Cardiac septum (tissue), 1 donor: ENCODE data around the gene TOR2A. TPM values are rescaled to one million over a fixed set of nuclear protein-coding genes. Genes with fewer than 3 reads are reported as not detected.
"Not testable (repeated sequence)": the region's sequence is repeated elsewhere in the genome, so short reads cannot be mapped to it uniquely, and the experiment has no call there.

Experiments
- DNase-seq: peaks from one replicate; pipeline ENCODE4 v3.0.0-alpha.2; 2020; ENCODE audit warnings: low spot score
- intact Hi-C: fragments of 100-400 bp; cut with DNase I; formaldehyde crosslinking; loops from one replicate; pipeline ENCODE4 v1.14.0; 2022
- long read RNA-seq: library from polyadenylated mRNA; unstranded; transcript quantifications from one replicate; pipeline ENCODE4 v2.0.0, GENCODE V29; 2021
- total RNA-seq: library from RNA; stranded (reverse); fragmentation: NEBNext Ultra II Directional; extraction: Animal tissue kit (Norgen Biotek cat#: 25700); gene quantifications from one replicate; pipeline ENCODE4 v1.2.1, GENCODE V29; 2021
- donor health status: DM: no; HTN: no; CAD: no.

Gene TOR2A
- 4.4 TPM for total RNA-seq
- long read RNA-seq, partial matches to known transcripts, result 0 of 4 reads
- long read RNA-seq, other reads (novel, unspliced or antisense), result 2 of 4 reads

DNA sequence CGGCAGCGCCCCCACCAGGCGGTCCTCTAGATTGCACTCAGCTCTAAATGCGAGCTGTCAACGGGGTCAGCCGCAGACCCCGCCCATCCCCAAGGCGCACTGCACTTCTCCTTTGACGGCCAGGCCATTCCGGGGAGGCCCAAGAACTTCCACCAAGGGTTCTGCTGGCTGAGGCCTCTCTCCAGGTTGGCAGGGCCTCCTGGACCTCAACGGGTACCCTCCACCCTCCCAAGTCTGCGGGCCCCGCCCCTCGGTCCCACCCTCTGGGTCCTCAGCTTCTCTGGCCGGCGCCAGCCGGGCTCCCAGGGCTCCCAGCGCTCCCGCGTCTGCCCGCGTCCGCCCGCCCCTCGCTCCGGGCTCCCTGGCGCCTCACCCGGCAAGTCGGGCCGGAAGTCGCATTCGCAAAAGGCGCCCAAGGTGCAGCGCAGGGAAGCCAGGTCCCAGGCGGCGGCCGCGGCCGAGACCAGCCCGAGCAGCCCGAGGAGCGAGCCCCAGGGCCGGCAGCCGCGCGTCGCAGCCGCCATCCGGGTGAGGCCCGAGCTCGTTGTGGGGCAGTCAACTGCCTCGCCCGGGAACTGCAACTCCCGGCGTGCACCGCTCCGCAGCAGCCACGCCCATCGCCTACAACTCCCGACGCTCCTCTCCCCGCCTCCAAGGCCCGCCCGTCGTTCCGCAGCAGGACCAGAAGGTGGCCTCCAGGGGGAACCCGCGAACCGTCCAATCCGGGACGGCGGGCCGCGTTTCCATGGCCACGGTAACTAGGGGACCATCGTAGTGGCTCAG lies at the start of gene TOR2A:
TOR2A (minus strand) TSS at position 548 of the 783 bp plus-strand sequence; CDS start at position 524, 24 bp downstream.
- intact Hi-C loops, result loop anchor here (1.0 to 5.0 kb wide), 5 partner anchors 50 to 184 kb away; partner anchors contain the start of gene STXBP1
- peak; percentile 98 for DNase-seq

DNA sequence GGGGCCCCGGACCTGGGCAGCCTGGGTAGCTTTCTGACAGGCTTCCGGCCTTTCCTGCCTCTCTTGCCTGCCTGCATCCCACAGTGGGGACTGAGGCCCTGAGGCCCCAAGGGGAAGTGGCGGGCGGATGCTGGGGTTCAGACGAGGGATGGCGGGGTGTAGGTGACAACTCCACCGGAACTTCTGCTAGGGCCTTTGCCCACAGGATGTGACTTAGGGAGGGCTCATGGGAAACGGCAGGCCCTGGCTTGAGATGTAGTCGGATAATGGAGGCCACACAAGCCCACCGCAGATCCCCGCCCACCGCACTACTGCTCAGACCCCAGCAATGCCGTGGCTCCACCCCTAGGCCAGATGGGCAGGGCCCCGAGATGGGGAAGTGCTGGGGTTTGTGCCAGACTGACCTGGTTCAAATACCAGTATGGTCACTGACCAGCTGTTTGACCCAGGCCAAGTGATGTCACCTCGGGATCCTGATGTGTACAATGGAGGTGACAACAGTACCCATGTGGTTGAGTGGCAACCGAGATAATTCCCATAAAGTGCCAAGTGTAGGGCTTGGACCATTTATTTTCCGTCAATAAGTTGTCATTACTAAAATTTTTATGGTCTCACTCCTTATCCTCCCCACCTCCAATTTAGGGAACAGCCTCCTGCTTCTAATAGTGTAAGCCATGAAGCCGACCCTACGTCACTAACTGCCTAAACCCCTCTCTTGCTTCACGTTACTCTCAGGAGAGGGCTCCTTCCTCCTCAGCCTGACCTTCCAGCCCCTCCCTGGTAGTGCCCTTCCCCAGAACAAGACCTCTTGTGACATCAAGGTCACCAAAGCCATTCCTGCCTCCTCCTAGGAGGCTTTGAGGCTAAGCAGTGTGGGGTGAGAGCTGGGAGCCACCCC lies 48.3 kb upstream of the TOR2A start:
- DNase-seq, result peak; percentile 89
- intact Hi-C loops, result loop anchor here (1.0 kb wide), 1 partner anchor 193 kb away; no protein-coding TSS in a partner anchor

DNA sequence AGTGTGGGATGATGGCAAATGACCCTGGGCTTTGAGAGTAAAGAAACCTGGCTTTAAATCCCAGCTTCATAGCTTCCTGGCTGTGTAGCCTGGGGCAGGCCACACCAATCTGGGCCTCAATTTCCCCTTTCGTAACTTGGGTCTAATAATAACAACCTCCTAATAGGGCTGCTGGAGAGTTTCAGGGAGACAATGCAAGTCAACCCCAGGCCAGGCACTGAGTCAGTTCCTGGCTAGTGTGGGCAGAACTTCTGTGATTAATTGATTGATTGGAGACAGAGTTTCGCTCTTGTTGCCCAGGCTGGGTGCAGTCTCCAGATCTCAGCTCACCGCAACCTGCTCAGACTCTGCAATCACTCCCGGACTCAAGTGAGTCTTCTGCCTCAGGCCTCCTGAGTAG lies 46.7 kb upstream of the TOR2A start:
- intact Hi-C loops, result no loop called here
- no peak for DNase-seq

DNA sequence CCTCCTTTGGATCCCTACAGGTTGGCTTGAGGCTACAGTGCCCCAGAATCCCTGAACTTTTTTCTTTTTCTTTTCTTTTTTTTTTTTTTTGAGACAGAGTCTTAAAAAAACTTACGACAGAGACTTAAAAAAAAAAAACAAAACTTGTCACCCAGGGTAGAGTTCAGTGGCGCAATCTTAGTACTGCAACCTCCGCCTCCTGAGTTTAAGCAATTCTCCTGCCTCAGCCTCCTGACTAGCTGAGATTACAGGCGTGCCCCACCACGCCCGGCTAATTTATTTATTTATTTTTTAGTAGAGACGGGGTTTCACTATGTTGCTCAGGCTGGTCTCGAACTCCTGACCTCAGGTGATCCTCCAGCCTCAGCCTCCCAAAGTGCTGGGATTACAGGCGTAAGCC lies 45.8 kb upstream of the TOR2A start:
- DNase-seq, intact Hi-C loops: not testable (repeated sequence)

DNA sequence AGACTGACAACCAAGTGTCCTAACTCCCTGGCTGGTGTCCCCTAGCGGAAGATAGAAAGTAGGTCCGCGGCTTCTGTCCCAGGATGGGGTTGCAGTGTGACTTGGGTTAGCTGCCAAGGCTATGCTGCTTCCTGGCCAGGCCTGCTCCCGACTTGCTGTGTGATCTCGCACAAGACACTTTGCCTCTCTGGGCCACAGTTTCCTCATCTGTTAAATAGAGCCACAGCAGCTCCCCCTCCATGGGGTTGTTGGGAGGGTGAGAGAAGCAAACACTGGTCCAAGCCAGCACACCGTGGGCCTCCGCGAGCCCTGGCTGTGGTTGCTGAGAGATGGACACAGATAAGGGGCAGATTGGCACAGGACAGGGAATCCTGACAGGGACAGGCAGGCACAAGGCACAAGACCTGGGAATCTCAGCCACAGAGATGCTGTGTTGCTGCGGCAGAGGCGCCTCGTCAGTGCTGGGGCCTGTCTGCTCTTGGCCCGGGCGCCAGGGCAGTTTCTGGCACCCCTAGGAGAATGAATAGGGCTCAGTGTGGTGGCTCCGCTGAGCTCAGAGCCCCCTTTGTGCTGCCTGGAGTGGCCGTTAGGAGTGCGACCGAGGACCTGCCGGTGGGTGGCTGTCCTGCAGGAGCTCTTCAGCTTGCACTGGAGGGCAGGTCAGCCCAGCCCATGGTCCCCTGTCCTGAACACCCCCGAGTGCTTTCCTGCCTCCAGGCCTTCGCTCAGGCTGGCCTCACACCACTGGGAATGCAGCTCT lies 45.2 kb upstream of the TOR2A start:
- DNase-seq, result no peak
- intact Hi-C loops, result no loop called here

DNA sequence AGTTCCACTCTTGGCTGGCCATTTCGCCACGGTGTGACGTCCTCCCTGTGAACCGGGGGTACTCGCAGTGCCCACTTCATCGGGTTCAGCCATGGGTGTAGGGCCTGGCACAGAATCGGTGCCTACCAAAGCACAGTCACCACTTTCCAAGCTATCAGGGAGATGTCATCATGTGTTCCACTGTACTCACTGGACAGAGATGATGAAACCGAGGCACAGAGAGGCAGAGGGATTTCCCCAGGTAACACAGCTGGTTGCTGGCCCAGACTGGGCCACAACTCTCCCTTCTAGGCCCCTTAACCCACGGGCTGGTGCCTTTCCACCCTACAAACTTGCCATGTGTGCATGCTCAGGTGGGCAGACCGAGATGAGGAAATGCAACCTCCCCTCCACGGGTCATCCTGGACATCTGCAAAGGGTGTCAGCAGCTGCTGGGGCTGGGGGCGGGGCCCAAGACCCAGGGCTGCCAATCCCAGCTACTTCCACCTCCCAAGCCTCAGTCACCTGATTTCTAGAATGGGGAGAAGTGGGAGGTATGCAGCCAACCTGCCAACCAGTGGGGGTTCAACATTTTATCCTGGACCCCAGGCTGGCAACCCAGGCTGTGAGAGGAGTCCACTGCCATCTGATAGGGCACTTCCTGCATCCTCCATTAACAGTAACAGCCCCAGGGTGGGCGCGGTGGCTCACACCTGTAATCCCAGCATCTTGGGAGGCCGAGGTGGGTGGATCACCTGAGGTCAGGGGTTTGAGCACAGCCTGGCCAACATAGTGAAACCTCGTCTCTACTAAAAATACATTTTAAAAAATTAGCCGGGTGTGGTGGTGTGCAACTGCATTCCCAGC lies 44.3 kb upstream of the TOR2A start:
- intact Hi-C loops, result no loop called here
- no peak for DNase-seq

DNA sequence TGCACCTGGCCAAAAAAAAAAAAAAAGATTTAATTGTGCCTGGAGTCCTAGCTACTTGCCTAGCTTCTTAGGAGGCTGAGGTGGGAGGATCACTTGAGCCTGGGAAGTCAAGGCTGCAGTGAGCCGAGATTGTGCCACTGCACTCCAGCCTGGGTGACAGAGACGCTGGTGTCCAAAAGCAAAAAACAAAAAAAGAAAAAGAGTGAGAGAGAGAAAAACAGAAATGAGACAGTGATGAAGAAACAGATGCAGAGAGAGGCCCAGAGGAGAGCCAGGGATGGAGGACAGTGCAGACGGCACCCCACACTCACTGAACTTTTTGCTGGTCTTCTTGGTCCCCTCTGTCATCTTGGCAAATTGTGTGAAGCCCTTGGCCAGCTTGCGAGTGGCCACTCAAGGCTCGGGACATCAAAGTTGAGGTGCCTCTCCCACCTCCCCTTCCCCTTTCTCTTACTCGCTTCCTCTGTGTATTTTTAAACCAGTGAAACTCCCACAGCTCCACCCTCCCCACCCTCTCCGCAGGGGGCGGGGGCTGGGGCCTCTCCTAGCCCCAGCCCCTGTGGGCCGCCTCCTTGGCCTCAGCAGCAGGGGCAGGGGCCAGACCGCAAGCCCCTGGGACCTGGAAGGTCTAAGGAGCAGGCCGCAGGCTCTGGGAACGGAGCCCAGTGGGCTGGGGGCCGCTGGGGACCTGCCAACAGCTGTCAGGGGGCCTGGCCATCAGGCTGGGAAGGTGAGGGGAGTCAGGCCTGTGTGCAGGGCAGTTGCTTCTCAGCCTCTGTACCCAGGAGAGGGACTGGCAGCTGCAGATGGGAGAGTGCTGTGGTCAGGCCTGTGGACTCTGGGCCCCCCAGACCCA lies 43.4 kb upstream of the TOR2A start, which contains the start of gene SH2D3C:
SH2D3C (minus strand) TSS at position 387 of the 856 bp plus-strand sequence; CDS start at position 348, 39 bp downstream.
- intact Hi-C loops, result no loop called here
- peak; percentile 84 for DNase-seq

DNA sequence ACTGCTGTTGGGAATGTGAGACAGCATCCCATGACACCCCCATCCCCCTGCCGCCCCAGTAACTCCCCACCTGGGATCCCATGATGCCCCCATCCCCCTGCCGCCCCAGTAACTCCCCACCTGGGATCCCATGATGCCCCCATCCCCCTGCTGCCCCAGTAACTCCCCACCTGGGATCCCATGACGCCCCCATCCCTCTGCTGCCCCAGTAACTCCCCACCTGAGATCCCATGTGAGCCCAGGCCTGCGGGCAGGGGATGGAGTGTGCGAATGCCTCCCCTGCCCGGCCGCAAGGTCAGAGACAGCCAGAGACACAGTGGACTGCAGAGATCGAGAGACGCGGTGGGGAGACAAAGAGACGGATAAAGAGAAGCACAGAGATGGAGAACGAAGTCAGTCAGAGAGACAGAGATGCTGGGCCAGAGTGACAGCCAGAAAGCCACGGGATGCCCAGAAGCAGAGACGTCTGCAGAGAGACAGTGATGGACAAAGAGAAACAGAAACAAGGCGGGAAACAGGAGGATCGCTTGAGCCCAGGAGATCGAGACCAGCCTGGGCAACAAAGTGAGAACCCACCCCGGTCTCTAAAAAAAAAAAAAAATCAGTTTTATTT lies 42.4 kb upstream of the TOR2A start:
- no peak for DNase-seq
- intact Hi-C loops, result no loop called here

DNA sequence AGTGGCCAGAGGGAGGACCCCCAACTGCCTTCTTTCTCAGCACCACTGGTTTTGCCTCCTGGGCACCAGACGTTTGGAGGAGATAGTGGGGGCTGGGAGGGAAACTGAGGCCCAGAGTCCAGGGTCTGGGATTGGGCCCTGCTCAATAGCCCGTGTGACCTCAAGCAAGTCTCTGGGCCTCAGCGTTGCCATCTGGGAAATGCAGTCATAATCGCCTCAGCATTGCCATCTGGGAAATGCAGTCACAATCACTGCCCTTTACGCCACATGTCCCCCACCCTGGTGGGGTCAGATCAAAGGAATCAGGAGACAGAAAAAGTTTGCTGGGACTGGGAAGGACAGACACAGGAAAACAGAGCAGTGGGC lies 41.8 kb upstream of the TOR2A start:
- no peak for DNase-seq
- intact Hi-C loops, result no loop called here

DNA sequence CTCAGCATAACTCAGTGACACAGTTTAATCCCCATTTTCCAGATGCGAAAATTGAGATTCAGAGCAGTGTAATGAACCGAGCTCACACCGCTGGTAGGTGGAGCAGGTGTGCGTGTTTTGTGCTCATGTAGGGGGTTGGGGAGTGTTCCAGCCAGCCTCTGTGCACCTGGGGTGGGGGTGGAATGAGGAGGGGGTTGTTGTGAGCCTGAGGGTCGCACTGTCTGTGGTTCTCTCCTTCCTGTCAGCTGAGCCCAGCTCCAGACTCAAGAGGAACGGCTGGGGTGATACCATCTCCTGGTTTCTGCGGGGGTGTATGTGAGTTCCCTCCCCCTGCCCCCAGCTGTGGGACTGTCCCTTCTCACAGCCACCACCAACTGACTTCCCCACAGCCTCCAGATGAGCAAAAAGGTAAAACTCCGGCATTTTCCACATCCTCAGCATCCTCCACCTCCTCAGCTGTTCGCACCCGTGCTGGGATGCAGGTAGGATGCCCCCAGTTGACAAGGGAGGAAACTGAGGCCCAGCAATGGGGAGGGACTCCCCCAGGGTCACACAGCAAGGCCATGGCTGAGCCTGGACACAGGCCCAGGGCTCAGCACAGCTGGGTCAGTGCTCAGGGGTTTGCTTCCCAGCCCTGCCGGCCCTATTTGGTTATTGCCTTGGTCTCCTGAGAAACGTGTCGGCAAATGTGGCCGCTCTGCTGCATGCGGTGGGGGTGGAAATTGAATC lies 41.3 kb upstream of the TOR2A start:
- peak; percentile 81 for DNase-seq
- intact Hi-C loops, result no loop called here

DNA sequence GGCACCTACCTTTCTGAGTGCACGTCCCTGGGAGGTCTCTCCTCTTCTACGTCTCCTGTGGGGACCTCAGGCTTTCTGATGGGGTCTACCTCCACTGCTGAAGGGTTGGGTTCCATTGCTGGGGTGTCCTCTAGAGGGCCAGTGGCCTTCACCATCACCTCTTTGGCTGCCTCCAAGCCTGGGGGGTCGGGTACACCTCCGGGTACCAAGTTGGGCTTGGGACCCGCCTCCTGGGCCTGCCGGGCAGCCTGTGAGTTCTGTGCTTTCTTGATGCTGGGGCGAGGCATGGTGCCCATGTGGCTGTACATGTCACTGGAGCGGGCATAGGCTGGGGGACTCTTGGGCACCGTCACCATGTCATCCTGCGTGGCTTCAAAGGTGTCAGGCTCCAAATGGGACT lies 38.9 kb upstream of the TOR2A start:
- intact Hi-C loops, result no loop called here
- no peak for DNase-seq

DNA sequence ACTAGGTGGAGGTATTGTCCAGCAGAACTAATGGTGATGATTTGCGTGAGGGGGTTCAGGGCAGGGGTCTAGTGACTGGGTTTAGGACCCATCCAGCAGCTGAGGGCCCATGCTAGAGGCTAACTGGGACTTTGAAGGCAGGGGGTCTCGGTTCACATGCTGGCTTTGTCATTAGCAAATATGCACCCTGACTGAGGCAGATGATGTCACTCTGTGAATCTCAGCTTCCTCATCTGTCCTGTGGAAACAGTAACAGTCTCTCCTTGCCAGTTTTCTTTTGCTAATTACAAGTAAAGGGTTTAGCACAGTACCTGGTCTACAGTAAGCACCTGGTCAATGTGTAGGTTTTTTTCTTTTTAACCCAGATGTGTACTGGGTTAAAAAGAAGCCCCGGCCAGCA lies 38.2 kb upstream of the TOR2A start:
- intact Hi-C loops, result no loop called here
- DNase-seq, result no peak

DNA sequence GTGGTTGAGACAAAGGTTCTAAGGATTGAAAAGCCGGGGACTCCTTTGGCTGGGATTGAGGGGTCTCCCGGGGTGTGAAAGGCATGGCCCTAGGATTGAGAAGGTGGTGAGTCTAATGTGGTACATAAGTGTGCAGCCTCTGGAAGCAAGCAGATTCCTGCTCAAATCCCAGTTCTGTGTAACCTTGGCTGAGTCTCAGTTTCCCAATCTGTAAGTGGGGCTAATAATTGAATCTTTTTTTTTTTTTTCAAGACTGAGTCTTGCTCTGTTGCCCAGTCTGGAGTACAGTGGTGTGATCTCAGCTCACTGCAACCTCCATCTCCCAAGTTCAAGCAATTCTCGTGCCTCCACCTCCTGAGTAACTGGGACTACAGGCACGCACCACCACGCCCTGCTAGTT lies 37.5 kb upstream of the TOR2A start:
- intact Hi-C loops, result no loop called here
- DNase-seq, result no peak

DNA sequence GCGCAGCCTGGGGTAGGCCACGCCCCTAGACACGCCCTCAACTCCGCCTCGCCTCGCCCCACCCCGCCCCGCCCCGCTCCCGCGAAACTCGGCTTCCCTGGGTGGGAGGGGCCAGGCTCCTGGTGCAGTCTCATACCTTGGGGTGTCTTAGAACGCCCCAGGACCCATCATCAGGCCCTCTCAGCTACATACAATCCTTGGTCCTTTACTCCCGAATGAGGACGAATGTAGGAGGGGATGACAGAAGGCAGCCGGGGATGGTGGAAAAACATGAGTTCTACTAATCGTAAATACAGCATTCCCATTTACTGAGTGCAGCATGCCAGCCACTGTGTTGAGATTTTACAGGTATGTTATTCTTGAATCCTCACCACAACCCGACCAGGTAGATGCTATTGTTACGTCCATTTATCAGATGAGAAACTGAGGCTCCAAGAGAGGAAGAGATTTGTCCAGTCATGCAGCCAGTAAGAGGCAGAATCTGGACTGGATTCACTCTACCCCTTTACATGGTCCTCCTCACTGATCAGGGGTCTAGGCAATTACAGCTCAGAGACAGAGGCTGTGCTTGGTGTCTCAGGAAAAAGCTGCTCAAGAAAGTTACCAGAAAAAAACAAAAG lies 36.6 kb upstream of the TOR2A start:
- intact Hi-C loops, result no loop called here
- DNase-seq, result no peak

DNA sequence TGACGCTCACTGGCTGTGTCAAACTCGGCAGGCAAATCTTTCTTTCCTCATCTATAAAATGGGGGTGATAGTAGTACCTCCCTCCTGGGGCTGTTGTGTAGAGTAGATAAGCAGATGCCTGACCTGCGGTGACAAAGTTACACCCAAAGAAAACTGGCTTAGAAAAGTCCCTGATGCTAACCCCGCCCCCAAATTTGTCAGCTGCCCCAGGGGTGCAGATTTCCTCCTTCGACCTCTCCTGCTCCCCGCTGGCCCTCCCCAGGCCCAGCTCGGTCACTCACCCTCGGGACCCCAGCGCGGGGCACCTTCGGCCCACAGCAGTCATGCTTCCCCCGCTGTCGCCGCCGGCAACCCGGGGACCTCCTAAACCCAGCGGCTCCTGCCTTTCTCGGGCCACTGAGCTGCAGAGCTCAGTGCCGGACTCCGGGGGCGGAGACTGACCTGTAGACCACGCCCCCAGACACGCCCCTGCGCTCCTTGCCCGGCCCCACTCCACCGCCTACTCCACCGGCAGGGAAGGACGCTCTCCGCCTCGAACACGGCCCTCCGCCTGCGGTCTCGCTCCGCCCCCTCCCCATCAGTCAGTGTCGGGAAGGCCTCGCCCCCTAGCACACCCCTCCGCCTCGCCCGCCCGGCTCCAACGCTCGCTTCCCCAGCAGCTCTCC lies 35.9 kb upstream of the TOR2A start:
- DNase-seq, result peak; percentile 100
- intact Hi-C loops, result no loop called here

DNA sequence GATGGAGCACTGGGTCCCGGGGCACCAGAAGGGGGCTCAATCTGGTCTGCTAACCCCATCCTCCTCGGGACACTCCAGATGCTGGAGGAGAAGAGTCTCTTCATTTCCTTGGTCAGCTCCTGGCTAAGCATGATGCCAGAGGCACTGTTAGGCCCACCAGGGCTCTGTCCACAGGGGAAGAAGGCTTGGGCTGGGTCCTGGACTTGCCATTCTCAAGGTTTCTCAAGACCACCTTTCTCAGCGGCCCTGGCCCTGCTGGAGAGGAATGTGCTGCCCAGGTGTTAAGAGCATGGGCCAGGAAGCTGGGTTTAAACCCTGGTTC lies 35.5 kb upstream of the TOR2A start:
- DNase-seq, result no peak
- intact Hi-C loops, result no loop called here
